ENCODE data around the gene TRIM24. TPM values are rescaled to one million over a fixed set of nuclear protein-coding genes. Genes with fewer than 3 reads are reported as not detected.

Gene TRIM24
- total RNA-seq, 1 experiment from 2014 or later = 25.9 TPM

DNA sequence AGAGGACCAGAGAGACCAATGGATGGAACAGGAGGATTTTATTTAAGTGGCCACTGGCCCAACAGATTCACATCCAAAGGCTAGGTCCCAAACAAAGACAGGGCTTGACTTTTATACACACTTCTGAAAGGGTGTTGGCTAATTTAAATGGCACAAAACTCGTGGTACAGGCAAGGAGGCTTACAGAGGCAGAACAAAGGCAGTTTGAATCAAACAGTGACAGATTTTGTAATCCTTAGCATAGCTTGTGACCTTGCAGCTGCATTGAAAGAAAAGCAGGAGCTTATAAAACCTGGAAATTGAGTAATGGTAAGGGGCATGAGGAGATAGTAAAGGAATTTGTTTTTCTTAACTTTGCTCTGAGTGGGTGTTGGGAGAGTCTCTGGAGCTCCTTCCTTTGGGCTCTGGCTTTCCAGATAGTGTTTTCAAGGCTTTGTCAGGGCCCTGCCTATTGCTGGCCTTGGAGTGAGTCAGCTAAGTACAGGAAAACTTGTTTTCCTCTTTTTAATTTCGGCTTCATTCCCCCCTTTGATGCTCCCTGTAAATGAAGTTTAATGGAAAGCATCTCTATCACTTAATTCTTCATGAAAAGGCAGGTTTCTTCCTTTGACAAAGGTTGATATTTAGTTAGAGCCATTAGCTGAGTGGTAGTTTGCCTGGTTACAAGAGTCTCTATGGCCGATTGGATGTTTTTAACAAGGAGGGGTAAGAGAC lies 96.9 kb downstream of the TRIM24 start:
- POLR2A ChIA-PET (ENCODE audit: low non-redundant PET) = no interaction called here
- intact Hi-C loops (cut with micrococcal nuclease; ENCODE audit: unreplicated experiment) = no loop called here
- H3K4me1 ChIP-seq (ENCODE audit: insufficient read depth, low read length, poor library complexity, severe bottlenecking) = no peaks in the 10 kb centered on the region
- no peak overlapping the region for H3K27ac ChIP-seq (ENCODE audit: low read depth, low read length, poor library complexity, severe bottlenecking)
- H3K9me3 ChIP-seq (ENCODE audit: low read depth, low read length, poor library complexity, severe bottlenecking) = peaks cover 27% of the 10 kb centered on the region
- CTCF ChIA-PET = no interaction called here
- no peak overlapping the region for H3K4me3 ChIP-seq (ENCODE audit: low read depth, low read length, poor library complexity, severe bottlenecking)
- no peak for TF ChIP-seq EZH2 (IDR thresholded peaks at IDR 0.05; ENCODE audit: borderline replicate concordance, low read depth, low read length, poor library complexity, severe bottlenecking)
- TF ChIP-seq, protein P1, sequence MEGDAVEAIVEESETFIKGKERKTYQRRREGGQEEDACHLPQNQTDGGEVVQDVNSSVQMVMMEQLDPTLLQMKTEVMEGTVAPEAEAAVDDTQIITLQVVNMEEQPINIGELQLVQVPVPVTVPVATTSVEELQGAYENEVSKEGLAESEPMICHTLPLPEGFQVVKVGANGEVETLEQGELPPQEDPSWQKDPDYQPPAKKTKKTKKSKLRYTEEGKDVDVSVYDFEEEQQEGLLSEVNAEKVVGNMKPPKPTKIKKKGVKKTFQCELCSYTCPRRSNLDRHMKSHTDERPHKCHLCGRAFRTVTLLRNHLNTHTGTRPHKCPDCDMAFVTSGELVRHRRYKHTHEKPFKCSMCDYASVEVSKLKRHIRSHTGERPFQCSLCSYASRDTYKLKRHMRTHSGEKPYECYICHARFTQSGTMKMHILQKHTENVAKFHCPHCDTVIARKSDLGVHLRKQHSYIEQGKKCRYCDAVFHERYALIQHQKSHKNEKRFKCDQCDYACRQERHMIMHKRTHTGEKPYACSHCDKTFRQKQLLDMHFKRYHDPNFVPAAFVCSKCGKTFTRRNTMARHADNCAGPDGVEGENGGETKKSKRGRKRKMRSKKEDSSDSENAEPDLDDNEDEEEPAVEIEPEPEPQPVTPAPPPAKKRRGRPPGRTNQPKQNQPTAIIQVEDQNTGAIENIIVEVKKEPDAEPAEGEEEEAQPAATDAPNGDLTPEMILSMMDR (conservative IDR thresholded peaks at IDR 0.05; ENCODE audit: low read depth, low read length) = no peak
- DNase-seq (ENCODE audit: low spot score) = no peak
- H3K27me3 ChIP-seq (replicated peaks; ENCODE audit: insufficient read depth, low read depth, low read length, poor library complexity) = no peaks in the 10 kb centered on the region
- H3K36me3 ChIP-seq (ENCODE audit: insufficient read depth, low read length, poor library complexity, severe bottlenecking) = peaks cover 55% of the 10 kb centered on the region
- no TSS peak for BruUV-seq (replicated peaks)

GRCh38 chr7:138559448-138559847 lies 99.4 kb downstream of the TRIM24 start:
- no TSS peak for BruUV-seq (replicated peaks)

DNA sequence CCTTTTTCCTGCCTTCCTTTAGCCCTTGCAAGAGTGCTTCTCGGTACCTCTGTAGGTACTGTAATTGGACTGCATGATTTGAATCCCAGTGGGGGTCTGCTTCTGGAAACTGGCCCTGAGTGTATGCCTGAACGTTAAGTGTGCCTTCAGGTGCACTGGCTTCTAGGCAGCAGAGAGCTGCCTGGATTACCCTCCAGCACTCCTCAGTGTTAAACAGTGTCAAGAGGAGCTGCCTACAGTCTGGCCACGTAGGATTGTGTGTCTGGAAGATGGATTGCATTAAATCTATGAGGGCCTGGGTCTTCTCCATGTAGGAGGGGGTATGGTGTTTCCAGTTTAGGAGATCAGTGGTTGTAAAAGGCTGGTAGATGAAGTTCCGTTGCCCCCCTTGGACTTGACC lies 103.7 kb downstream of the TRIM24 start:
- no peak for DNase-seq (ENCODE audit: low spot score)
- Histone ChIP-seq H3K4me1 (ENCODE audit: insufficient read depth, low read length, poor library complexity, severe bottlenecking) (no peaks in the 10 kb centered on the region), H3K36me3 (ENCODE audit: insufficient read depth, low read length, poor library complexity, severe bottlenecking) (peaks cover 25% of the 10 kb centered on the region), H3K27me3 (replicated peaks; ENCODE audit: insufficient read depth, low read depth, low read length, poor library complexity) (no peaks in the 10 kb centered on the region), H3K27ac (ENCODE audit: low read depth, low read length, poor library complexity, severe bottlenecking) (no peak overlapping the region), H3K4me3 (ENCODE audit: low read depth, low read length, poor library complexity, severe bottlenecking) (no peak overlapping the region), H3K9me3 (ENCODE audit: low read depth, low read length, poor library complexity, severe bottlenecking) (peaks cover 19% of the 10 kb centered on the region)
- CTCF ChIA-PET = no interaction called here
- POLR2A ChIA-PET (ENCODE audit: low non-redundant PET) = no interaction called here
- no TSS peak for BruUV-seq (replicated peaks)
- intact Hi-C loops (cut with micrococcal nuclease; ENCODE audit: unreplicated experiment) = no loop called here
- TF ChIP-seq, protein P1 (conservative IDR thresholded peaks at IDR 0.05; ENCODE audit: low read depth, low read length) = no peak
- TF ChIP-seq EZH2 (IDR thresholded peaks at IDR 0.05; ENCODE audit: borderline replicate concordance, low read depth, low read length, poor library complexity, severe bottlenecking) = no peak

More at GRCh38 chr7:138559448-138559847, 99.4 kb downstream of the TRIM24 start:
- H3K4me3 ChIP-seq (ENCODE audit: low read depth, low read length, poor library complexity, severe bottlenecking) = no peak overlapping the region
- no peak for TF ChIP-seq EZH2 (IDR thresholded peaks at IDR 0.05; ENCODE audit: borderline replicate concordance, low read depth, low read length, poor library complexity, severe bottlenecking)
- TF ChIP-seq, protein P1 (conservative IDR thresholded peaks at IDR 0.05; ENCODE audit: low read depth, low read length) = no peak
- CTCF ChIA-PET = no interaction called here
- no peak for DNase-seq (ENCODE audit: low spot score)
- no peaks in the 10 kb centered on the region for H3K27me3 ChIP-seq (replicated peaks; ENCODE audit: insufficient read depth, low read depth, low read length, poor library complexity)
- H3K36me3 ChIP-seq (ENCODE audit: insufficient read depth, low read length, poor library complexity, severe bottlenecking) = peaks cover 41% of the 10 kb centered on the region
- intact Hi-C loops (cut with micrococcal nuclease; ENCODE audit: unreplicated experiment) = no loop called here
- H3K4me1 ChIP-seq (ENCODE audit: insufficient read depth, low read length, poor library complexity, severe bottlenecking) = no peaks in the 10 kb centered on the region
- POLR2A ChIA-PET (ENCODE audit: low non-redundant PET) = no interaction called here
- peaks cover 29% of the 10 kb centered on the region for H3K9me3 ChIP-seq (ENCODE audit: low read depth, low read length, poor library complexity, severe bottlenecking)
- no peak overlapping the region for H3K27ac ChIP-seq (ENCODE audit: low read depth, low read length, poor library complexity, severe bottlenecking)

Measured in A673 (cell line).